Mesenchymal stem cell (in vitro differentiated cells and primary cell): Measurements from ENCODE around the gene GRIN1.

Experiments
- DNase-seq: peaks from one replicate; pipeline ENCODE4 v3.0.0-alpha.2; 2013
- H2AFZ ChIP-seq: one replicate; pipeline ENCODE4 v1.6.1; 2013; ENCODE audit warnings: low read depth, mild to moderate bottlenecking, control low read depth, inconsistent platforms, low read length, moderate library complexity
- H2AK5ac ChIP-seq: 2 replicates; pipeline ENCODE4 v1.6.1; 2013; ENCODE audit warnings: low read length, moderate library complexity, mild to moderate bottlenecking, inconsistent platforms; ENCODE audit not compliant: severe bottlenecking
- H2BK120ac ChIP-seq: one replicate; pipeline ENCODE4 v1.6.1; 2013; ENCODE audit warnings: low read depth, mild to moderate bottlenecking, inconsistent platforms, low read length, moderate library complexity
- H2BK12ac ChIP-seq, 2 experiments: one replicate each; pipeline ENCODE4 v1.6.1; 2013; ENCODE audit warnings: inconsistent platforms in 2 of 2, low read length in 2 of 2, mild to moderate bottlenecking in 2 of 2, moderate library complexity in 2 of 2, control low read depth in 1 of 2
- H2BK15ac ChIP-seq: one replicate; pipeline ENCODE4 v1.6.1; 2013; ENCODE audit warnings: mild to moderate bottlenecking, low read depth, inconsistent platforms; ENCODE audit not compliant: poor library complexity, severe bottlenecking
- H2BK5ac ChIP-seq: 2 replicates; pipeline ENCODE4 v1.6.1; 2013; ENCODE audit warnings: low read depth, mild to moderate bottlenecking, low read length, control low read depth, inconsistent platforms; ENCODE audit not compliant: poor library complexity, severe bottlenecking
- H3K14ac ChIP-seq, 2 experiments: one replicate each; pipeline ENCODE4 v1.6.1; 2013; ENCODE audit warnings: inconsistent platforms in 2 of 2, low read length in 2 of 2, control low read depth in 1 of 2, mild to moderate bottlenecking in 1 of 2, moderate library complexity in 1 of 2
- H3K18ac ChIP-seq, 2 experiments: one replicate each; pipeline ENCODE4 v1.6.1; 2013; ENCODE audit warnings: inconsistent platforms in 2 of 2, low read length in 2 of 2, control low read depth in 1 of 2, low read depth in 1 of 2, mild to moderate bottlenecking in 1 of 2
- H3K23ac ChIP-seq, 2 experiments: one replicate each; pipeline ENCODE4 v1.6.1; 2013; ENCODE audit warnings: inconsistent platforms in 2 of 2, low read length in 2 of 2, mild to moderate bottlenecking in 2 of 2, moderate library complexity in 2 of 2, control low read depth in 1 of 2
- H3K27ac ChIP-seq: 2 replicates; pipeline ENCODE4 v1.5.1; 2013; ENCODE audit warnings: mild to moderate bottlenecking, moderate library complexity, low read length, control low read depth, inconsistent platforms; ENCODE audit not compliant: poor library complexity, severe bottlenecking
- H3K27me3 ChIP-seq, 2 experiments: 2 replicates each; pipeline versions ENCODE4 v1.6.1 to v1.7.0; 2013; ENCODE audit warnings: low read length in 2 of 2, mild to moderate bottlenecking in 2 of 2, moderate library complexity in 2 of 2, control low read depth in 1 of 2, inconsistent platforms in 1 of 2; ENCODE audit not compliant: control insufficient read depth in 1 of 2, insufficient read depth in 1 of 2
- H3K36me3 ChIP-seq, 2 experiments: 2 replicates each; pipeline versions ENCODE4 v1.6.1 to v1.7.0; 2013; ENCODE audit warnings: low read length in 2 of 2, control low read depth in 1 of 2, inconsistent platforms in 1 of 2, low read depth in 1 of 2, mild to moderate bottlenecking in 1 of 2; ENCODE audit not compliant: insufficient read depth in 2 of 2, control insufficient read depth in 1 of 2
- H3K4ac ChIP-seq, 2 experiments: one replicate each; pipeline ENCODE4 v1.6.1; 2013; ENCODE audit warnings: inconsistent platforms in 2 of 2, low read length in 2 of 2, mild to moderate bottlenecking in 2 of 2, moderate library complexity in 2 of 2, control low read depth in 1 of 2, low read depth in 1 of 2
- H3K4me1 ChIP-seq: 2 replicates; pipeline ENCODE4 v1.6.1; 2013; ENCODE audit warnings: low read depth, low read length, control low read depth; ENCODE audit not compliant: control insufficient read depth, insufficient read depth
- H3K4me2 ChIP-seq: 2 replicates; pipeline ENCODE4 v1.6.1; 2013; ENCODE audit warnings: low read length, mild to moderate bottlenecking, inconsistent platforms; ENCODE audit not compliant: poor library complexity, severe bottlenecking
- H3K4me3 ChIP-seq, 2 experiments: 2 replicates each; pipeline versions ENCODE4 v1.5.1 to v1.7.0; 2013; ENCODE audit warnings: low read length in 2 of 2, mild to moderate bottlenecking in 2 of 2, control low read depth in 1 of 2, low read depth in 1 of 2; ENCODE audit not compliant: insufficient read depth in 1 of 2
- H3K79me1 ChIP-seq: replicated peaks from 2 replicates; pipeline ENCODE4 v1.6.1; 2013; ENCODE audit warnings: mild to moderate bottlenecking, control low read depth, low read length, inconsistent platforms; ENCODE audit not compliant: poor library complexity, severe bottlenecking
- H3K9ac ChIP-seq: 2 replicates; pipeline ENCODE4 v1.7.0; 2013; ENCODE audit warnings: mild to moderate bottlenecking, low read length, moderate library complexity
- H3K9me3 ChIP-seq: 2 replicates; pipeline ENCODE4 v1.7.0; 2013; ENCODE audit warnings: mild to moderate bottlenecking, low read length; ENCODE audit not compliant: control insufficient read depth
- H4K8ac ChIP-seq: one replicate; pipeline ENCODE4 v1.6.1; 2013; ENCODE audit warnings: inconsistent platforms, mild to moderate bottlenecking, low read length, moderate library complexity
- H4K91ac ChIP-seq: one replicate; pipeline ENCODE4 v1.6.1; 2013; ENCODE audit warnings: mild to moderate bottlenecking, low read length, inconsistent platforms
- WGBS: methylation state at CpG from one replicate; pipeline ENCODE4 v1.1.7; 2013; ENCODE audit warnings: mixed read lengths; 5-methylcytosine and 5-hydroxymethylcytosine counted together

Gene GRIN1

GRCh38 chr9:137189297-137190295, 50.6 kb downstream of the GRIN1 start:
- H3K14ac ChIP-seq: peak overlapping the region in 1 of 2 experiments; percentile 50
- no peak overlapping the region for H2BK15ac ChIP-seq
- peak overlapping the region; percentile 70 for H3K27ac ChIP-seq
- H3K18ac ChIP-seq: peak overlapping the region in 1 of 2 experiments; percentile 55
- peak overlapping the region in 1 of 2 experiments; percentile 2 for H3K4ac ChIP-seq
- H2BK12ac ChIP-seq: no peak overlapping the region
- H3K4me1 ChIP-seq: peaks cover 58% of the 10 kb centered on the region
- no peak for DNase-seq
- H3K9ac ChIP-seq: peak overlapping the region; percentile 96
- H2AFZ ChIP-seq: no peak overlapping the region
- 53% methylated on average over 23 of the region's 23 CpGs for WGBS
- peak overlapping the region; percentile 91 to 100 for H3K4me3 ChIP-seq
- no peak overlapping the region for H2AK5ac ChIP-seq
- H3K9me3 ChIP-seq: no peaks in the 10 kb centered on the region
- no peak overlapping the region for H3K23ac ChIP-seq
- peaks cover 65% of the 10 kb centered on the region for H3K79me1 ChIP-seq
- peak overlapping the region; percentile 90 for H3K4me2 ChIP-seq
- H4K91ac ChIP-seq: peak overlapping the region; percentile 37
- peak overlapping the region; percentile 7 for H4K8ac ChIP-seq
- no peaks in the 10 kb centered on the region for H3K27me3 ChIP-seq
- H3K36me3 ChIP-seq: peaks cover 55 to 64% of the 10 kb centered on the region in 2 experiments
- no peak overlapping the region for H2BK5ac ChIP-seq
- no peak overlapping the region for H2BK120ac ChIP-seq

GRCh38 chr9:137190315-137190856, 51.4 kb downstream of the GRIN1 start:
- Histone ChIP-seq H3K4ac (no peak overlapping the region), H4K91ac (no peak overlapping the region), H2AK5ac (no peak overlapping the region), H3K27me3 (no peaks in the 10 kb centered on the region), H3K79me1 (peaks cover 61% of the 10 kb centered on the region), H2AFZ (no peak overlapping the region), H3K14ac (no peak overlapping the region), H3K23ac (no peak overlapping the region), H3K4me2 (no peak overlapping the region), H3K18ac (no peak overlapping the region), H3K9me3 (no peaks in the 10 kb centered on the region), H2BK15ac (no peak overlapping the region), H3K9ac (peak overlapping the region; percentile 96), H3K36me3 (peaks cover 49 to 64% of the 10 kb centered on the region in 2 experiments), H3K27ac (no peak overlapping the region), H2BK5ac (no peak overlapping the region), H3K4me1 (peaks cover 66% of the 10 kb centered on the region), H2BK120ac (no peak overlapping the region), H2BK12ac (no peak overlapping the region), H3K4me3 (peak overlapping the region in 1 of 2 experiments; percentile 100), H4K8ac (no peak overlapping the region)
- WGBS: 88% methylated on average over 8 of the region's 9 CpGs
- no peak for DNase-seq

GRCh38 chr9:137191245-137191644, 52.3 kb downstream of the GRIN1 start:
- H3K9ac ChIP-seq: peak overlapping the region; percentile 2
- no peak for DNase-seq
- peak overlapping the region; percentile 0 for H4K91ac ChIP-seq
- H2BK120ac ChIP-seq: no peak overlapping the region
- H2AK5ac ChIP-seq: no peak overlapping the region
- H2AFZ ChIP-seq: no peak overlapping the region
- no peak overlapping the region for H3K4ac ChIP-seq
- no peak overlapping the region for H3K18ac ChIP-seq
- no peak overlapping the region for H3K23ac ChIP-seq
- no peaks in the 10 kb centered on the region for H3K27me3 ChIP-seq
- H3K9me3 ChIP-seq: no peaks in the 10 kb centered on the region
- WGBS: 89% methylated on average over 3 of the region's 3 CpGs
- H2BK15ac ChIP-seq: no peak overlapping the region
- no peak overlapping the region for H4K8ac ChIP-seq
- H3K36me3 ChIP-seq: peaks cover 41 to 61% of the 10 kb centered on the region in 2 experiments
- H3K4me2 ChIP-seq: no peak overlapping the region
- peaks cover 55% of the 10 kb centered on the region for H3K79me1 ChIP-seq
- H2BK5ac ChIP-seq: no peak overlapping the region
- H3K14ac ChIP-seq: no peak overlapping the region
- H3K4me1 ChIP-seq: peaks cover 69% of the 10 kb centered on the region
- H3K27ac ChIP-seq: no peak overlapping the region
- H2BK12ac ChIP-seq: no peak overlapping the region
- H3K4me3 ChIP-seq: no peak overlapping the region
